SKM-1 treated with dmso at 0.1 percent for 144 hours (cell line): ENCODE data around the gene TAGLN2.
A peak's percentile ranks its signal among the peaks of the same experiment; 100 is the strongest.

Experiments
- DNase-seq: peaks from one replicate; lab custom pipeline; 2025; ENCODE audit not compliant: unreplicated experiment; lab: John Stamatoyannopoulos, UW

TAGLN2 gene

DNA sequence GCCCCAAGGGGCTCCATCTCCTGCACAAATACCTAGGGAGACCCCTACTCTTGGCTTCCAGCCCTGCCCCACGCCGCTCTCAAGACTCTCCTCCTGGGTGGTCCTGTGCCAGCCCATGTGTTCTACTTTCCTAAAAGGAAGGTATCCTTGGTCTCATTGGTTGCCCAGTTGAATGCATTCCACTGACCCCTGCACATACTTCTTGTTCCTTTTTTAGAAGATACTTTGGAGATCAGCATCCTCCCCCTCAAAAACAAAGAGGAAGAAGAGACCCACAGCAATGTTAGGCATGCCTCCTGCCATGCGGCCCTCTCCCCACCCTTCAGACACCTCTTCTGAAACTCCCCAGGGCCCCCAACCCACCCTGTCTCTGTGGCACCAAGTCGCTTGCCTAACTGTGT is 24.7 kb upstream of the TAGLN2 start:
- peak; percentile 81 for DNase-seq

DNA sequence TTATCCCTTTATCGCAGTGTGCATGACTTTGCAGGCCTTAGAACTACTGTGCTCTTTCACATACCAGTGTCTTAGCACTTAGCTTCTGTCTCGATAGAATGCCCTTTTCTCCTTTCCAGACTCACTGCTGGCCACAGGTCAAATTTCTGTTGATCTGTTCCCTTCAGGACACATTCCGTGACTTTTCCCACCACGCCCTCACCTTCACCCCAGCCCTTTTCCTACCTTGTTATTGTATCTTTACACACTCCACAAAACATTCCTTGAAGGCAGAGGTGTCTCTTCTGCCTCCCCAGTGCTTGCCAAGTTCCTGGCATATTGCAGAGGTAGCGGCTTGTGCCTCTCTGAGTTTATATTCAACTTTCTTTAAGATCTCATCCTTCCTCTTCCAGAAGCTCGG is 23.8 kb upstream of the TAGLN2 start:
- DNase-seq: no peak

DNA sequence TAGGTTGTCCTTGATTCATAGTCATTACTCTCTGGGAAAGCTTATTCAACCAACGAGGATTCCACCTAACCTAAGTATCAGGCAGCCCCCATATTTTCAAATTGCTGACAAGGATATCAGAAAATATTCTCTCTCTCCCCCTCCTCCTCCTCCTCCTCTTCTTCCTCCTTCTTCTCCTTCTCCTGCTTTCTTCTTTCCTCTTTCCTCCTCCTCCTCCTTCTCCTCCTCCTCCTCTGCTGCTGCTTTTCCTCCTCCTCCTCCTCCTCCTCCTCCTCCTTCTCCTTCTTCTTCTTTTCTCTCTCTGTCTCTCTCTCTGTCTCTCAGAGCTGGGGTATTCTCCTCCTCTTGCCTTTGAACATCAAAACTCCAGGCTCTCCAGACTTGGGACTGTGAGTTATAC is 22.6 kb upstream of the TAGLN2 start:
- DNase-seq: no peak

DNA sequence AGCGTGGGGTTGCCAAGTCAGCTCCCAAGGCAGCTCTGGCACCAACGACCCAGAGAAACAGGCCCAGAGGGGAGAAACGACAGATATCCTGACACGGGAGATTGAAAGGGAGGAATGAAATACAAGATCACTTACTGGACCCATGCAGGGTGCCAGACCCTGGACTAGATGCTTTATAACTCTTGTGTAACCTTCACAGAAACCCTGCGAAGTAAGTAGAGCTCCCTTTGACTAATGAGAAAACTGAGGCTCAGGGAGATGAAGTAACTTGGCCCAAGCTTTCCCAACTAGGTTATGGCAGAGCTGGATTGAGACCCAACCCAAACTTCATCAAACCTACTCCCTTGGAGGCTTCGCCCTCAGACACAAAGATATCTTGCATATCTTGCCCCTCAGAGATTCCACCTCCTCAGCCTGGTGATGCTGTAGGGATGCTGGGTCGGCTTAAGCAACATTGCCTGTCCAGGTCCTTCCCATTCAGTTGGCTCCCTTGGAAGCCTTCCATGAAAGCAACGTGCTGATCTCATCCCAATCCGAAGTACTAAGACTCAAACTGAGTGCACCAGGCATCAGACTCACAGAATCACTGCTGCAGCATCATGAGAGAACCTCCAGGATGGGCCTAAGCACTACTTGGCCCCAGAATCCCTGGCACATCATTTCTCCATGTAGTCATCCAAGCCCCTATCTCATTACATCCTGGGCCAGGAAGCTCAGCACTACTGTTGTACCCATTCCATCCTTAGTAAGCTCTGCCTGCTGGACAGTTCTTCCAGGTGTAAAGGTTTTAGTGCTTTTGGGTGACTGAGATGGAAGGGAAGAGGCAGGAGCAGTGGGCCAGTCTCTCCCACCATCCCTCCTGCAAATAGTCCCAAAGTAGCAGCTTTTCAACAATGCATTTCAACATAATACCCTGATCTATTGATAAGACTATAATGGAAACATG is 21.2 kb upstream of the TAGLN2 start:
- DNase-seq: no peak

DNA sequence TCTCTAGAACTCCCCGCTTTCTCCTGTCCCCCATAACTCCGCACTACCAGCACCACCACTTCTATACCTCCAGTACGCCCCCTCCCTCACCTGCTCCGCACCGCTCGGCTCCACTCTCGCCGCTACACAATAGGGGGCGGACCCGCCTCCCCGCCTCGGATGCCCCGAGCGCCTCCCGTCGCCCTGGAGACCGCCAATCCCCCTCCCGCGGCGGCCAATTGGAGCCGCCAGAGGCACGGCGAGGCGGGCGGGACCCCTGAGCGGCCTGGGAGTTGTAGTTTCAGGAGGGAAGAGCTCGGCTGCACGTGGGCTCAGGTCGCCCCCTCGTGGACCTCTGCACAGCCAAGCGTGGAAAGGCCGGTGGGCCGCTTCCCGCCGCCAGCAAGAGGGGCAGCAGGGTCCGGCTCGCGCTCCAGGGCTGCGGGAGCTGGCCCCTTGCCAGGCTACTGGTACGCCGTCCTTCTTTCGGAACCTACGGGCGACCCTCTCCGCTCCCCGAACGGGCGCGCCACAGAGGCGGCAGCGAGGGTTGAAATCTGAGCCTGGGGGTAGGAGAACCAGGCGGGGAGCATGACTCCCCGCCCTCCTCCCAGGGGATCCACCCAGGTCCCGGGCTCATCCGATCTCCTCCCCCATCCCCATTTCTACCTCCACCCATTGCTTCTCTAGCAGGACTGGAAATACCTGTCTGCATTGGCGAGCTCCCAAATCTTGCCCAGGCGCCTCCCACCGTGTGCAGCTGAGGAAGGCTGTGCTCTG is 20.4 kb upstream of the TAGLN2 start, which contains the start of gene IGSF9:
Gene IGSF9, minus strand, starts transcription at position 131 of the 759 bp plus-strand sequence. CDS start 2,159 bp downstream, outside the sequence.
- DNase-seq: no peak

DNA sequence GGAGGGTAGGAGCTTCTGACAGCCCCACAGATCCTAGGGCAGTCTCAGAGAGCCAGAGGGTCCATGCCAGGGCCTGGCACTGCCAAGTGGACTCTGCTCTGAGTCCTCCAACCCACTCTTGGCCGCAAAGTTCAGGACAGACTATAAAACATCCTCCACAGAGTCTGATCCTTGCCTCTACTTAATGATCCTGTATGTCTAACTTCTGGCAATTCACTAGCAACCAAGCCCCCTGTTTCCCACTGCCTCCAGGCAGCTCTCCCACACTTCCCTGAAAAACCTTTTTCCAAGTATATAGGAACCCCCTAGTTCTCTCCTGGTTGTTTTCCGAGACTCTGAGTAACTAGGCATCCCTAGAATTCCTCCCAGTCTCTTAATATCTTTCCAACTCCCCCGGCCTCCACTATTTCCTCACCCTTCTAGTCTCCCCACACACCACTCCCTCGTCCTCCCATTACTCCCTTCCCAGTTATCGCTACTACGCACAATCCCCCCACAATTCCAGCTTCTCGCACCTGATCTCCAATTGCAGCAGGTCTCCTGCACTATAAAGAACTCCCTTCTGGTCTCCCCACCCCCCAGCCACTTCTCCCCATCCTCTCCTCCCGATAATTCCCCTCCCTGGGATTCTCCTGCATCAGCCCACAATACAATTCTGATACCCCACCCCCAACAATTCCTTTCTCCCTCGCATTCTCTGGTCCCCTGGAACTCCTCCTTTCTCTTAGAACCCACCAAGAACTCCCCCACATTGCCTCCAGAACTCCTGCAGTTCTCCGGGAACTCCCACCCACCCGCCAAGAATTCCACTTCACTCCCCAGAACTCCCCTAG is 19.5 kb upstream of the TAGLN2 start:
- DNase-seq: no peak

DNA sequence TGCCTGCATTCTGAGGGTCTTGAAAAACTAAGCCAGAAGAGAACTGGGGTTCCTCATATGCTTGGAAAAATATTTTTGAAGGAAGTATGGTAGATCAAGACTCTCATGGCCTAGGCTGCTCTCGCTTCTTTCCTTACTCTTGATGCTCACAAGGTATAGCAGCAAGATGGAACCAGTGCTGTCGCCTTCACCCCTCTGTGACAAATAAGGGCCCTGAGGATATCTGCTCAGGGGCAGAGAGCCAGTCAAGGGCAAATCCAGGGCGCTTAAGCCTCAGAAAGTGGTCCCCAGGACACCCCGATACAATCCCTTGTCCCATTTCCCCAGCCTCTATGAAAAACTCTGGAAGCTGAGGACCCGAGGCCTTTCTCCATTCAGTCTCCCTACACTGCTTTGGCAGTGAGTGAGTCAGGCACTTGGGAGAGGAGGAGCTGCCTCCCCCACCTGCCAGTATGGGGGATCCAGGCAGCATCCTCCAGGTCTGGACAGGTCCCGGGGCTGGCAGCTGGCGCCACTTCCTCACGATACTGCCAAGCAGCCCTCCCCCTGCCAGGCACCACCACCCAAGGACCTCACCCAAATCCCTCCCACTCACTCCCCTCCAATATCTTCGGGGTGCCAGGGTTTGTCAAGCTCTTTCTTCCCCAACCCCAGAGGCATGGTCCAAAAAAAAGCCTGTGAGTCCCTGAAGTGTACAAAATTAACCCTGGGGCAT is 18.8 kb upstream of the TAGLN2 start:
- no peak for DNase-seq

DNA sequence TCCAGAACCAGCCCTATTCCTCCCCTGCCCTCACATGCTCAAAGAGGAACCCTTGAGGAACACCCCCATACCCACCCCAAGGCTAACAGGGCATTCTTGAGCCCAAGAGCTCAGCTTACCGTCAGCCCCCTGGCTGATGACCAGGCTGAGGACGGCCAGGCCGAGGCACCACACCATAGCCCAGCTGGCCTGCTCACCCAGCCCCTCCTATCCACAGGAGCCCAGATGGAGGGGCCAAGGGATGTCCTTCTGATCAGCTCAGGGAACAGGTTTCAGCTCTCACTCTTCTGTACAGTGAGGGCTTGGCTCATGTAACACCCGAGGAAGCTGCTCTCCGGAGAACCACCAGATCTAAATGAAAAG is 18.0 kb upstream of the TAGLN2 start:
- no peak for DNase-seq

DNA sequence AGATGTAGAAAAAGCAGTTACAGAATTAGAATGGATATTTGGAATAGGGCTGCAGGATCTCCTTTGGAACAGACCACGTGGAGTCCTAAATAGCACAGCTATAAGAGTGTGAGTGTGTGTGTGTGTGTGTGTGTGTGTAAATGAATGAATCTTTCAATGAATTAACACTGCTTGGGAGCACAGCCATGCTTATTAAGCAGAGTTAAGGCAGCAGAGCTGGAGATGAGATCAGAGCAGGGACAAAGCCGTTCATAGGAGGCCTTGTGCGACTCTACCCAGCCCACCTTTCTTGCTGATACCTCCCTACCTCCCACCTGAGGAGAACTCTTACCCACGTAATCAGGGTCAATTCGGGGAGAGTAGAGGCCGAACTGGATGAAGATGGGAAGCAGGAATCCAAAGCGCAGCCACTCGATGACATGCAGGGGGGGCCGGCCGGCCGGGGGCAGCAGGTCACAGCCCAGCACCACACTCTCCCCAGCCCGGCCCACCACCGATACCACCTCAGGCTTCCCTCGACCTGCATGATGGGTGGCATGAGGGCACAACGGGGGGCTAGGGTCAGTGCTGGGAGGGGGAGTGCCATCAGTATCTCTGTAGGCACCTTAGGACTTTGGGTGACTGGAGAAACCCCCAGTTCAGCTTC is 17.4 kb upstream of the TAGLN2 start:
- DNase-seq: no peak

DNA sequence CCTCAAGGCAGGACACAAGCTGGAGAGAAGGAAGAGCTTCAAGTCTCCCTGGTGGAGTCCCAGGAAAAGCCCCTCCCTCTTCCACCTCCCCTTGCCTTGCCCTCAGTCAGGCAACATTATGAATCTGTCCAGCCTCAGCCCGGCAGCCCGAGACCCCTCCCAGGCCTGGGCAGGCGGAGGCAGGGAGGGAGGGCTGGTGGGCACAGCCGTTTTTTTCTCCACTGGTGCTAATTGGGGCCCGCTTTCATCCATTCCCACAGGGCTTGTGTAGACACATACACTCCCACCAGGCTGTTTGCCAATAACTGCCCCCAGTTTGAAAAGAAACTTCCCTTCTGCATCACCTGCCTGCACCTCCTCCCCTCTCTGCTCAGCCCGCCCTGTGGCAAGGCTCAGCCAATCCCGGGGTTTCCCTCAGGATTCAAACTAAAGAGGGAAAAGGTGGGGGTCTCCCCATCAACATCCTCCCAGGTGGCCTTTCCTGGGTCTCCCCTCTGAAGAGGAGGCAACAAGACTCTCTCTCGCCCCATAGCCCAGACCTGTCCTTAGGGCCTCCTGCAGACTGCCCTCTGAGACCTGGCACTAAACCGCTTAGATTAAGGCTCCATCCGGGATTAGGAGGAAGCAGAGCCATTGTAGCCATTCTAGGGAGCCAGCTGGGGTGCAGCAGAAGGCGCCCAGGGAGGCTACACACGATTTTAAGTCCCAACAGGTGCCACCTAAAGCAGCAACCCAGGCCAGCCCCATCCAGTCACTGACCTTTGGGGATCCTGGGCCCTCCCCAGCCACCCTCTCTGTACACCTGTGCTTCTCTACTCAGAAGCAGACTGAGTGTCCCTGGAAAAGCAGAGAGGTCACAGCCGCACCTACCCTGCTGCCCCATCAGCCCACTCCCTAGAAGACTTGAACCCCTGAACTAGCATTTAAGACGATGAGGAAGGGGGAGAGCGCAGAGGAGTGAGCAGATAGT is 16.6 kb upstream of the TAGLN2 start:
- DNase-seq: no peak

DNA sequence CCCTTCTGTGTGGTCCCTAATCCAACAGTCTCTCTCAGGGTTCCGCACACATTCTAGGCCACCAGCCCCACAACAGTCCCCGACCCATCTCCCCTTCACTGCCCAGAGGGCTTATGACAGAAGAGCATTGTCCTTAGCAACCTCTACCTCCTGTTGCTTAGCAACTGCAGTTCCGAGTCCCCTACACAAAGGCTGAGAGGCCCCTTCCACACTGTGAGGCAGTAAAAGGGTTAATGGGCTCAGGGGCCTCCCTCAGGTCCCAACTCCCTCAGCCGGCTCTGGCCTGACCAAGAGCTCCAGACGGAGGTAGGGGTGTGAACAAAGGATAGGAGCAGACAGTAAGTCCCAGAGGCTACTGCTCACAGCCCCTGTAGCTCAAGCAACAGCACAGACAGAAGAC is 15.8 kb upstream of the TAGLN2 start:
- DNase-seq: no peak

DNA sequence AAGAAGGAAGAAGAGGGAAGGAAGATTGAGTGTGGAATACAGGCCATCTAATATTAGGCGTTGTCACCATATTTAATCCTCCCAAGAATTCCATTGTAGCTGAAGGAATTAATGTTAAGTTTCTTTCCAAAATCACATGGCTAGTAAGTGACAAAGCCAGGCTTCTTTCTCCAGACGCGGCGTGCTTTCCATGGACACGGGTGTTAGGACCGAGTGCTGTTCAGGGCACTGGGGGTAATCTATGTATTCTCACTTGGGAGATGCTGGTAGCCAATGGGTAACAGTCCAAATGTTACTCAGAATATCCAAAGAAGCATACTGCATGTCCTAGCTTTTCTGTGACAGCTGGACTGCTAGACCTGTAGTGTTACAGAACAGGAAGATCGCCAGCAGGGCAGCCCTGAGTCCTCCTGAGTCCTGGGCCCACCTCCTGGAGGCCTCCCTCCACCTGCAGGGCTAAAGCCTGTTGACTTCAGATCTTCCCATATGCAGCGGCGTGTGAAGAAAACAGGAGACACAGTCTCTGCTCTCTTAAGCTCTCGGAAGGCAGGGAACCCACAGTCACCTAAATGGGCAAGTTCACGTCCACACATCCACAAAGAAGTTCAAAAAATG is 14.8 kb upstream of the TAGLN2 start:
- DNase-seq: no peak

DNA sequence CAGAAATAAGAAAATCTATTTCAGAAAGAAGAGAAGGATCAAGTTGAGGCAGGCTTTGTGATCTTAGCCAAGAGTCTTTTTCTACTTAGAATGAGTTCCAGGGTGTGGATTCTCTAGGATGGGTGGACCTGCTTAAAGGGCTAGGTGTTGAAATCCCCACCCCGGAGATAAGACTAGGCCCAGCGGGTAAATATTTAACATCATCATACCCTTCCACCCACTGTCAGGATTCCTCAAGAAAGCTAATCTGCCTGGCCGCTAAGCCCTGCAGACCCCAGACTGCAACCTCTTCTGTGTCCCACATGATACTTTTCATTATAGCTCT is 14.3 kb upstream of the TAGLN2 start:
- DNase-seq: no peak

DNA sequence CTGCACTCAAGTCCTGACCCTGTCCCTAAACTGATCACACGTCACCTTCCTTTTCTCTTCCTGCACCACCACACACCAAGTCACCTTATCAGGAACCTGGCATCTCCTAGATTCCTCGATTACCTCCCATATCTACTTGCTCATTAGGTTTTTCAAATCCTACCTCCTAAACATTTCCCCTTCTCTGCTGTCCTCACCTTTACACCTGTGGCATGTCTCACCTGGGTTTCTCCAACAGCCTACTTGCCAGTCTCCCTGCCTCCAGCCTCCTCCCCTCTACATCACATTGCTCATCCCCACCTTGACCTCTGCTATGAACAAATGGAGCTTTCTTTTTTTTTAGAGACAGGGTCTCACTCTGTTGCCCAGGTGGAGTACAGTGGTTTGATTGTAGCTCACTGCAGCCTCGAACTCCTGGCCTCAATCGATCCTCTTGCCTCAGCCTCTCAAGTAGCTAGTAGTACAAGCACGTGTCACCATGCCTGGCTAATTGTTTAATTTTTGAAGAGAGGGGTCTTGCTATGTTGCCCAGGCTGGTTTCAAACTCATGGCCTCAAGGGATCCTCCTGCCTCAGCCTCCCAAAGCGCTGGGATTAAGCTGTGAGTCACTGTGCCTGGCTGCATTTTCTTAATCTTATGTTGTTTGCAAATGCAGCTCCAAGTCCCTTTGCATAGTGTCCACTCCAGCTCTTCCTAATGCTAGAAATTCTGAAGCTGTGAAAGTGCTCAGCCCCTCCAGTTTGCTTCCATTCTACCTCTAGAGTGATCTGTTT is 13.8 kb upstream of the TAGLN2 start:
- no peak for DNase-seq

DNA sequence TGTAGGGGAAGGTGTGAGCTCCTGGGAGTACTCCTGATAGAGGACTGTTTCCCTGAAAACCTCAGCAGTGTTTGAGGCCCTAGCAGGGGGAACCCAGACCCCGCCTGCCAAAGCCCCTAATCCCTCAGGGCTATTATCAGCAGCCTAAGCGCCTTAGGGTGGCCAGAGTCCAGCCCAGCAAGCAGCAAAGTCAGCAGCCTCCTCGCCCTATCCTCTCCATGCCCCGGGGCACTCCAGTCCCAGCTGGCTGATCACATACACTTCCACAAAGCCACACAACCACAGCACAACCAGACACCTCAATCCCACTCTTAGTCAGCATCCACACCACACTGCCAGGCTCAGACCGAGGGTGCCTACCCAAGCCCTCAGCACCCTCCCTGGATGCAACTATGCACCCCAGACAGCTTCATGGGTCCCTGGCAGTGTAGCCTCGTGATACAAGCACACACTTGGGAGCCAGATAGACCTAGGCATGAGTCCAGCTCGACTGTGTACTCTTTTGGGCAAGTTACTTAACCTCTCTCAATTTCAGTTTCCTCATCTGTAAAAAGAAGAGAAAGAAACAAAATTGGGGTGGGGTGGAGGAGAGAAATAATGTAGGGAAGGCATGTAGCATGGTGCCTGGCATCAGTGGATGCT is 13.0 kb upstream of the TAGLN2 start:
- no peak for DNase-seq

DNA sequence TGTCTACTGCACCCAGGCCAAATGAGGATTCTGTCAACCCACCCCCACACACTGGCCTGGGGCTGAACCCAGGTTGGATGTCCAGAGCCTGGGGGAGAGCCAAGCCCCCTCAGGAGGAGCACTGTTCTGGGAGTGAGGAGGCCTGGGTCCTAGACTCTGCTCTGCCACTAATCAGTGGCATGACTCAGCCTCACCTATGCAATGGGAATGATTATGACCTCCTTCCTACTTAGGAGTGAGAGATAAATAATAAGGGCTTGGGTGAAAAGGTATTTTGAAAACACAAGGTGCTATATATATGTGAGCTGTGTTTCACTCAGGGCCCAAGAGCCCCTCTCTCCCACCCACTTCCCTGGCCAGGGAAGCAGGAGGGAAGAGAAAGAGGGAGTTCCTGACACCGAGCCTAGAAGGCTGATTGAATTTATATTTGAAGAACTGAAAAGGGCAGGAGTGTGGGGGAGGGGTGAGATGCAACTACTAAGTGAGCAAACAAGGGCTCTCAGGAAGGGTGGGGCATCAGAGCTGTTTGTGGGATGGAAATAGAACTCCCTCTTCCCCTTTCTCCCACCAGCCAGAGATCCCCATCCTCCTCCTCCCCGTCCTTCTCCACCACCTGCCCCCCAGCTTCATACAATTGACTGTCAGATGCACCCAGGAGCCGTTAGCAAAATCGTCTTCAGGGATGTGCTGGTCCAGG is 11.9 kb upstream of the TAGLN2 start:
- DNase-seq: peak; percentile 91
